BE2C (cell line): ENCODE measurements around the gene SLFN12L.

ENCODE experiments used
- DNase-seq: peaks from one replicate; pipeline ENCODE4 v3.0.0-alpha.2; 2020
- H3K27me3 ChIP-seq: fragments of 250-450 bp; sonication (Bioruptor Pico); 2 replicates; pipeline ENCODE4 v1.5.1; 2020; ENCODE audit warnings: mild to moderate bottlenecking
- H3K36me3 ChIP-seq: fragments of 250-450 bp; sonication (Bioruptor Pico); 2 replicates; pipeline ENCODE4 v1.5.1; 2020; ENCODE audit warnings: mild to moderate bottlenecking
- H3K4me1 ChIP-seq: fragments of 250-450 bp; sonication (Bioruptor Pico); 2 replicates; pipeline ENCODE4 v1.5.1; 2020
- H3K4me3 ChIP-seq: 2 replicates; pipeline ENCODE4 v1.5.1; 2011; ENCODE audit warnings: low read depth, low read length
- H3K9me3 ChIP-seq: fragments of 250-450 bp; sonication (Bioruptor Pico); 2 replicates; pipeline ENCODE4 v1.5.1; 2020
- CTCF ChIP-seq: IDR thresholded peaks from 2 replicates; pipeline ENCODE4 v1.5.1; 2012; ENCODE audit warnings: mild to moderate bottlenecking, low read depth, low read length

SLFN12L gene

GRCh38 chr17:35498448-35499178 lies 38.9 kb downstream of the SLFN12L start:
- H3K27me3 ChIP-seq = peaks cover 79% of the 10 kb centered on the region
- H3K4me1 ChIP-seq = no peaks in the 10 kb centered on the region
- no peak for TF ChIP-seq CTCF
- 0 out of 2 replicates have a peak, but pooled peaks cover 2% of the 10 kb centered on the region for H3K9me3 ChIP-seq
- H3K4me3 ChIP-seq = no peak overlapping the region
- DNase-seq = no peak
- no peaks in the 10 kb centered on the region for H3K36me3 ChIP-seq

- Histone ChIP-seq H3K36me3 (no peaks in the 10 kb centered on the region), H3K4me3 (no peak overlapping the region), H3K4me1 (no peaks in the 10 kb centered on the region), H3K27me3 (peaks cover 81% of the 10 kb centered on the region), H3K9me3 (0 out of 2 replicates have a peak, but pooled peaks cover 2% of the 10 kb centered on the region)
- TF ChIP-seq CTCF = no peak
- no peak for DNase-seq
Observed at GRCh38 chr17:35496451-35497290, 40.8 kb downstream of the SLFN12L start.

- H3K27me3 ChIP-seq = peaks cover 87% of the 10 kb centered on the region
- no peak for TF ChIP-seq CTCF
Observed at GRCh38 chr17:35493040-35493439, 44.4 kb downstream of the SLFN12L start.

GRCh38 chr17:35491417-35491816 lies 46.1 kb downstream of the SLFN12L start:
- DNase-seq = no peak
- Histone ChIP-seq H3K4me1 (no peaks in the 10 kb centered on the region), H3K36me3 (no peaks in the 10 kb centered on the region), H3K4me3 (no peak overlapping the region), H3K27me3 (peaks cover 88% of the 10 kb centered on the region), H3K9me3 (0 out of 2 replicates have a peak, but pooled peaks cover 2% of the 10 kb centered on the region)
- TF ChIP-seq CTCF = no peak

More at GRCh38 chr17:35493040-35493439, 44.4 kb downstream of the SLFN12L start:
- Histone ChIP-seq H3K4me1 (no peaks in the 10 kb centered on the region), H3K4me3 (no peak overlapping the region), H3K9me3 (0 out of 2 replicates have a peak, but pooled peaks cover 2% of the 10 kb centered on the region), H3K36me3 (no peaks in the 10 kb centered on the region)
- DNase-seq = no peak

GRCh38 chr17:35489944-35490343 lies 47.5 kb downstream of the SLFN12L start:
- TF ChIP-seq CTCF = no peak
- DNase-seq = no peak
- no peaks in the 10 kb centered on the region for H3K4me1 ChIP-seq
- H3K4me3 ChIP-seq = no peak overlapping the region
- peaks cover 89% of the 10 kb centered on the region for H3K27me3 ChIP-seq
- H3K9me3 ChIP-seq = 0 out of 2 replicates have a peak, but pooled peaks cover 2% of the 10 kb centered on the region
- no peaks in the 10 kb centered on the region for H3K36me3 ChIP-seq
